Calu3 (cell line): ENCODE results near the gene ARHGAP31. TPM values are rescaled to one million over a fixed set of nuclear protein-coding genes. Genes with fewer than 3 reads are reported as not detected.

ENCODE experiments used
- BruUV-seq: library from RNA; stranded (reverse); fragments of 400-500 nt; replicated peaks from 2 replicates; lab custom pipeline; 2021; lab: Mats Ljungman, UMichigan
- CTCF ChIA-PET: fragments of 300-600 bp; sonication (Branson Sonifier 250); formaldehyde crosslinking; loops from one replicate; lab custom pipeline; 2022; ENCODE audit warnings: antibody characterized with exemption; lab: Charles Lee
- DNase-seq: peaks from one replicate; pipeline ENCODE4 v3.0.0; 2022
- H3K27ac Mint-ChIP-seq: one replicate; pipeline ENCODE4 v1.8.0; 2022; ENCODE audit warnings: mixed read lengths; ENCODE audit not compliant: unreplicated experiment
- H3K27me3 Mint-ChIP-seq: one replicate; pipeline ENCODE4 v1.8.0; 2022; ENCODE audit warnings: mixed read lengths; ENCODE audit not compliant: unreplicated experiment
- H3K36me3 Mint-ChIP-seq: one replicate; pipeline ENCODE4 v1.8.0; 2022; ENCODE audit warnings: mild to moderate bottlenecking, moderate library complexity, mixed read lengths; ENCODE audit not compliant: insufficient read depth, unreplicated experiment
- H3K4me1 Mint-ChIP-seq: one replicate; pipeline ENCODE4 v1.8.0; 2022; ENCODE audit warnings: mild to moderate bottlenecking, low read depth, mixed read lengths; ENCODE audit not compliant: unreplicated experiment
- H3K4me3 Mint-ChIP-seq: one replicate; pipeline ENCODE4 v1.8.0; 2022; ENCODE audit warnings: mild to moderate bottlenecking, low read depth, moderate library complexity, mixed read lengths; ENCODE audit not compliant: unreplicated experiment
- H3K9me3 Mint-ChIP-seq: one replicate; pipeline ENCODE4 v1.8.0; 2022; ENCODE audit warnings: low read depth, mixed read lengths; ENCODE audit not compliant: unreplicated experiment
- CTCF ChIP-seq: fragments of 200-600 bp; IDR thresholded peaks from one replicate; pipeline ENCODE4 v1.8.0; 2022; ENCODE audit warnings: antibody characterized with exemption; ENCODE audit not compliant: unreplicated experiment
- intact Hi-C: fragments of 100-400 bp; cut with micrococcal nuclease; formaldehyde crosslinking; loops from one replicate; pipeline ENCODE4 v1.10.0; 2022; ENCODE audit not compliant: unreplicated experiment
- total RNA-seq: library from RNA; stranded (reverse); gene quantifications from 2 replicates; pipeline ENCODE4 v1.2.3, GENCODE V29; 2022

Gene ARHGAP31
- total RNA-seq, 1 experiment from 2014 or later: 0.52 TPM

GRCh38 chr3:119343719-119344118 is 49.5 kb downstream of the ARHGAP31 start:
- intact Hi-C loops: no loop called here
- Mint-ChIP-seq H3K27ac (no peak overlapping the region), H3K36me3 (no peaks in the 10 kb centered on the region), H3K27me3 (peaks cover 32% of the 10 kb centered on the region), H3K9me3 (no peaks in the 10 kb centered on the region), H3K4me3 (no peak overlapping the region), H3K4me1 (no peaks in the 10 kb centered on the region)
- CTCF ChIA-PET: interaction anchor here (0.9 kb wide), 1 partner anchor 10 kb away, joined by 3 read pairs; no protein-coding TSS in a partner anchor
- no TSS peak for BruUV-seq
- no peak for TF ChIP-seq CTCF
- DNase-seq: no peak

GRCh38 chr3:119346076-119346496 is 51.9 kb downstream of the ARHGAP31 start:
- CTCF ChIA-PET: no interaction called here
- peaks cover 40% of the 10 kb centered on the region for H3K27me3 Mint-ChIP-seq
- no peak overlapping the region for H3K27ac Mint-ChIP-seq
- no TSS peak for BruUV-seq
- H3K36me3 Mint-ChIP-seq: no peaks in the 10 kb centered on the region
- no peaks in the 10 kb centered on the region for H3K4me1 Mint-ChIP-seq
- DNase-seq: no peak
- no peak overlapping the region for H3K4me3 Mint-ChIP-seq
- H3K9me3 Mint-ChIP-seq: no peaks in the 10 kb centered on the region
- no peak for TF ChIP-seq CTCF
- intact Hi-C loops: no loop called here

- Mint-ChIP-seq H3K27me3 (peaks cover 47% of the 10 kb centered on the region), H3K9me3 (no peaks in the 10 kb centered on the region), H3K27ac (no peak overlapping the region), H3K4me1 (no peaks in the 10 kb centered on the region), H3K4me3 (no peak overlapping the region), H3K36me3 (no peaks in the 10 kb centered on the region)
- BruUV-seq: no TSS peak
- TF ChIP-seq CTCF: no peak
- no peak for DNase-seq
- CTCF ChIA-PET: no interaction called here
- intact Hi-C loops: no loop called here
Measured at GRCh38 chr3:119347036-119347435, 52.9 kb downstream of the ARHGAP31 start.

- intact Hi-C loops: no loop called here
- DNase-seq: no peak
- peaks cover 47% of the 10 kb centered on the region for H3K27me3 Mint-ChIP-seq
- CTCF ChIA-PET: no interaction called here
- H3K27ac Mint-ChIP-seq: no peak overlapping the region
- no peaks in the 10 kb centered on the region for H3K9me3 Mint-ChIP-seq
- no peaks in the 10 kb centered on the region for H3K36me3 Mint-ChIP-seq
- peaks cover 10% of the 10 kb centered on the region for H3K4me1 Mint-ChIP-seq
- BruUV-seq: no TSS peak
- no peak overlapping the region for H3K4me3 Mint-ChIP-seq
- no peak for TF ChIP-seq CTCF
Measured at GRCh38 chr3:119349354-119350041, 55.3 kb downstream of the ARHGAP31 start.
